Measurements from ENCODE around the gene RBFOX1. TPM values are rescaled to one million over a fixed set of nuclear protein-coding genes. Genes with fewer than 3 reads are reported as not detected.

Gene RBFOX1
- total RNA-seq, 2 donors from 2014 or later = not detected

- no peak overlapping the region for H3K27ac Mint-ChIP-seq
- no peak overlapping the region for H3K4me3 Mint-ChIP-seq
- no peaks in the 10 kb centered on the region for H3K36me3 Mint-ChIP-seq
- no peaks in the 10 kb centered on the region for H3K27me3 Mint-ChIP-seq
- H3K9me3 Mint-ChIP-seq = peaks cover 5% of the 10 kb centered on the region
- no peak for DNase-seq (ENCODE audit: low spot score)
- H3K4me1 Mint-ChIP-seq (ENCODE audit: low read depth in 2 of 2) = no peaks in the 10 kb centered on the region
- no peak for ATAC-seq
Measured at GRCh38 chr16:7503666-7504065, 171.0 kb downstream of the RBFOX1 start.

DNA sequence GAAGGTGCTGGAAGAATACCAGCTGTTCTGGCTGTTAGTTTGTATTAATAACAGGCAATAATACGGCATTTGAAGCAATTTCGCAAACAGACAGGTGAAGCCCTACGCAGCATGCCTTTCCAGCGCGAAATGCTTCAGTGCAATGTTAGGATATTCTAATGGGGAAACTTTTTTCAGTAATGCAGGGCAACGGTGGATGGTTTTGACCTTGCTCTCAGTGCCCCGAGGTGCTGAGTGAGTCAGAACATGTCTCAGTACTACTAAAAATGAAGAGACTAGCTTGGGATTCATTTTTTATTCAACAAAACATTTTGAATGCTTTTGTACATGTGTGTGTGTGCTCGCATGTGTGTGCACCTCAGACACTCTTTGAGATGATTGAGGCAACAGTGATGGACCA, 172.2 kb downstream of the RBFOX1 start:
- Mint-ChIP-seq H3K36me3 (no peaks in the 10 kb centered on the region), H3K27ac (no peak overlapping the region), H3K4me1 (ENCODE audit: low read depth in 2 of 2) (no peaks in the 10 kb centered on the region), H3K9me3 (peaks cover 5% of the 10 kb centered on the region), H3K4me3 (no peak overlapping the region), H3K27me3 (no peaks in the 10 kb centered on the region)
- ATAC-seq (no peak), DNase-seq (ENCODE audit: low spot score) (no peak)

DNA sequence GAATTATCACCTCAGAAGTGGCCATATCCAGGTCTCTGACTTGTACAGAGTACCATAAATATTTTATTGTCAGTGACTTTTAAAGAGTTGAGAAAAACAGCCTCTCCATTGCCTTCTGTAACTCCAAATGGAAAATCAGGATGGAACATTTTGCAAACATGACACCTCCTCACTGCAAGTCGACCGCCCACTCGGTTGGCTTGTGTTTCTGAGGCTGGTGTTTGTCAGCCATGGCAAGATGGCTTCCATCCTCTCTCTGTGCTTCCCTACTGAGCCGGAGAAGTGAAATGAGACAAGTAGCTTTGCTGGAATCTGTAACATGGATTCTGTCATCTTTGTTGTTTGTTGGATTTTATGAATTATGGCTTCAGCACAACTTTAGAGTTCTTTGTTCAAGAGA, 172.8 kb downstream of the RBFOX1 start:
- H3K4me3 Mint-ChIP-seq = no peak overlapping the region
- H3K9me3 Mint-ChIP-seq = peaks cover 5% of the 10 kb centered on the region
- no peak overlapping the region for H3K27ac Mint-ChIP-seq
- no peak for ATAC-seq
- no peaks in the 10 kb centered on the region for H3K36me3 Mint-ChIP-seq
- no peaks in the 10 kb centered on the region for H3K27me3 Mint-ChIP-seq
- H3K4me1 Mint-ChIP-seq (ENCODE audit: low read depth in 2 of 2) = no peaks in the 10 kb centered on the region
- no peak for DNase-seq (ENCODE audit: low spot score)

DNA sequence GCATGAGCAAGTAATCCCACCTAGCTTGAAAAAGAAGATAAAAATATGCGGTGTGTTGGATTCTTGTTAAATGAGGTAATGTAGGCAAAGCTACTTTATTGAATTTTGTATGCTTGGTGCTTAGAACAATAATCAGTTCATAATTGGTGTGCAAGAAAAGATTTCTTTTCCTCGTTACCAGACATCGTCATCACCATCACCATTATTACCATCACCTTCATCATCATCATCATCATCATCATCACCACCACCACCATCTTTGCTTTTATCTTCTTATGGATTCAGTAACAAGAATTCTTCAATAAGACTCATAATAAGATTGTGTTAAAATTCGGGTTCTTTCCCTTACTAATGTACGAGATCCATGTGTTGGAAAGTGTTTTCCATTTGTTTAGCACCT, 173.7 kb downstream of the RBFOX1 start:
- H3K9me3 Mint-ChIP-seq = no peaks in the 10 kb centered on the region
- no peaks in the 10 kb centered on the region for H3K27me3 Mint-ChIP-seq
- H3K27ac Mint-ChIP-seq = no peak overlapping the region
- no peaks in the 10 kb centered on the region for H3K36me3 Mint-ChIP-seq
- H3K4me1 Mint-ChIP-seq (ENCODE audit: low read depth in 2 of 2) = no peaks in the 10 kb centered on the region
- ATAC-seq (no peak), DNase-seq (ENCODE audit: low spot score) (no peak)
- H3K4me3 Mint-ChIP-seq = no peak overlapping the region

DNA sequence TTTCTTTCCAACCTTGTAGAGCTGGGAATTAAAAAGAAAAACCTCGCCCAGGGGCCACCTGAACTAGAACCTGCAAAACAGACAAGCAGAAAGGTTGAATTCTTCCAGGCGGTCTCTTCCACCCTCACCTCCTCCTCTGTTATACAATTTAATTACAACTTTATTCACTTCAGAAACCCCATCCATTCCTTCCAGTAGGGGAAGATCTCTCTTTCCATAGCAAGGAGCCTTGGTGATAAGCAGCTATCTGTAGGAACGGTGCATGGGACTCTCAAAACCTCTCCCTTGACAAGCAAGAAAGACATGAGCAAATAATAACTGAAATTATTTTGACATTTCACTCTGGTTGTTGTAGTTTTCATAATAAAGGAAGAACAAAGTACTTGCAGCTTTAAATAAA, 176.0 kb downstream of the RBFOX1 start:
- H3K4me1 Mint-ChIP-seq (ENCODE audit: low read depth in 2 of 2) = no peaks in the 10 kb centered on the region
- H3K36me3 Mint-ChIP-seq = no peaks in the 10 kb centered on the region
- no peak for DNase-seq (ENCODE audit: low spot score)
- no peaks in the 10 kb centered on the region for H3K27me3 Mint-ChIP-seq
- no peak overlapping the region for H3K4me3 Mint-ChIP-seq
- no peak overlapping the region for H3K27ac Mint-ChIP-seq
- ATAC-seq = no peak
- H3K9me3 Mint-ChIP-seq = peaks cover 4% of the 10 kb centered on the region

GRCh38 chr16:7509963-7510601, 177.4 kb downstream of the RBFOX1 start:
- Mint-ChIP-seq H3K4me1 (ENCODE audit: low read depth in 2 of 2) (no peaks in the 10 kb centered on the region), H3K27me3 (no peaks in the 10 kb centered on the region), H3K9me3 (peaks cover 8% of the 10 kb centered on the region), H3K36me3 (no peaks in the 10 kb centered on the region), H3K27ac (no peak overlapping the region), H3K4me3 (no peak overlapping the region)
- DNase-seq (ENCODE audit: low spot score) = no peak
- ATAC-seq = no peak

GRCh38 chr16:7511549-7512260, 179.1 kb downstream of the RBFOX1 start:
- H3K36me3 Mint-ChIP-seq = no peaks in the 10 kb centered on the region
- H3K4me3 Mint-ChIP-seq = no peak overlapping the region
- DNase-seq (ENCODE audit: low spot score) = no peak
- ATAC-seq = no peak
- no peaks in the 10 kb centered on the region for H3K4me1 Mint-ChIP-seq (ENCODE audit: low read depth in 2 of 2)
- H3K27ac Mint-ChIP-seq = no peak overlapping the region
- peaks cover 8% of the 10 kb centered on the region for H3K9me3 Mint-ChIP-seq
- H3K27me3 Mint-ChIP-seq = no peaks in the 10 kb centered on the region

DNA sequence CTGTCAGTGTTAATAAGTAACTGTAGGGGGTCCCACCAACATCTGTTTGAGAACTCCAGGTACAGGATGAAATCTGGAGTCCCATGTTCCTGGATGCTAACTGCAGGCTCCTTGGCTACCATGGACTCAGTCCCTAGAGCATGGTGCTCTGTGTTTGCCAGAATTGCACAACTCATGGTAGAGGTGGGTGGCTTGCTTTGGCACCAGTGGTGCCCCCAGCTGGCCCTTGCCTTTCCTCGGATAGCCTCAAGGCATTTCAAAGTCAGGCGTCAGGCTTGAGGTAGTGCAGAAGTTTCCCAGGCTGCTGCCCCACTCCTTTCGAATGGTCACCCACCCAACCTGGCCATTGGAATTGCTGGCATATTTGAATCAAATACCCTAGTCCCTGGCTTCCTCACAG, 179.9 kb downstream of the RBFOX1 start:
- ATAC-seq (no peak), DNase-seq (ENCODE audit: low spot score) (no peak)
- H3K27ac Mint-ChIP-seq = no peak overlapping the region
- H3K27me3 Mint-ChIP-seq = no peaks in the 10 kb centered on the region
- H3K4me1 Mint-ChIP-seq (ENCODE audit: low read depth in 2 of 2) = no peaks in the 10 kb centered on the region
- peaks cover 8% of the 10 kb centered on the region for H3K9me3 Mint-ChIP-seq
- H3K36me3 Mint-ChIP-seq = no peaks in the 10 kb centered on the region
- no peak overlapping the region for H3K4me3 Mint-ChIP-seq

GRCh38 chr16:7513429-7513828, 180.8 kb downstream of the RBFOX1 start:
- Mint-ChIP-seq H3K27me3 (no peaks in the 10 kb centered on the region), H3K4me3 (no peak overlapping the region), H3K9me3 (peaks cover 8% of the 10 kb centered on the region), H3K27ac (no peak overlapping the region), H3K36me3 (no peaks in the 10 kb centered on the region), H3K4me1 (ENCODE audit: low read depth in 2 of 2) (no peaks in the 10 kb centered on the region)
- ATAC-seq (no peak), DNase-seq (ENCODE audit: low spot score) (no peak)

DNA sequence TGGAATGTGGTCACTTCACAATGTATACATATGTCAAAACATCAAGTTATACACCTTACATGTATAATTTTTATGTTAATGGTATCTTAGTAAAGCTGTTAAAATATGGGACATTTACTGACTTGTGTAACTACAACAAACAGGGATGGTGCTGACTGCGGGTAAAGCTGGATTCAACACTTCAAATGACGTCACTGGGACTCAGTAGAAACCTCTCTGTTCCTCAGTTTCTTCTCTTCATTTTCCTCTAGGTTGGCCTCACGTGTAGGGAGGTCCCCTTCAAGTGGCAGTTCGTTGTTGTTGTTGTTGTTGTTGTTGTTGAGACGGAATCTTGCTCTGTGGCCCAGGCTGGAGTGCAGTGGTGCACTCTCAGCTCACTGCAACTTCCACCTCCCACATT, 182.9 kb downstream of the RBFOX1 start:
- H3K4me3 Mint-ChIP-seq = no peak overlapping the region
- DNase-seq (ENCODE audit: low spot score) (no peak), ATAC-seq (no peak)
- H3K36me3 Mint-ChIP-seq = no peaks in the 10 kb centered on the region
- peaks cover 8% of the 10 kb centered on the region for H3K9me3 Mint-ChIP-seq
- H3K27ac Mint-ChIP-seq = no peak overlapping the region
- no peaks in the 10 kb centered on the region for H3K4me1 Mint-ChIP-seq (ENCODE audit: low read depth in 2 of 2)
- no peaks in the 10 kb centered on the region for H3K27me3 Mint-ChIP-seq

GRCh38 chr16:7517496-7517895, 184.9 kb downstream of the RBFOX1 start:
- H3K4me3 Mint-ChIP-seq = no peak overlapping the region
- DNase-seq (ENCODE audit: low spot score) (no peak), ATAC-seq (no peak)
- H3K27ac Mint-ChIP-seq = no peak overlapping the region
- no peaks in the 10 kb centered on the region for H3K4me1 Mint-ChIP-seq (ENCODE audit: low read depth in 2 of 2)
- H3K27me3 Mint-ChIP-seq = no peaks in the 10 kb centered on the region
- no peaks in the 10 kb centered on the region for H3K36me3 Mint-ChIP-seq
- H3K9me3 Mint-ChIP-seq = peaks cover 8% of the 10 kb centered on the region

DNA sequence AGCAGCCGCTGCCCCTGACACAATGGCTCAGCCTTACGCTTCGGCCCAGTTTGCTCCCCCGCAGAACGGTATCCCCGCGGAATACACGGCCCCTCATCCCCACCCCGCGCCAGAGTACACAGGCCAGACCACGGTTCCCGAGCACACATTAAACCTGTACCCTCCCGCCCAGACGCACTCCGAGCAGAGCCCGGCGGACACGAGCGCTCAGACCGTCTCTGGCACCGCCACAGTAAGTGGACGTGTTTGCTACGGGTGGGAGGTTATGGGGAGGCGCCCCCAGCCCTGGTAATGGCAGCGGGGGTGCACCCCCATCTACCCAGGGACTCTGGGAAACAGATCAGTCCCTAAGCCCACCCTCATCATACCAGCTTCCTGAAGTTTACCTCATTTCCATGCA, 185.5 kb downstream of the RBFOX1 start:
- Mint-ChIP-seq H3K27ac (no peak overlapping the region), H3K27me3 (no peaks in the 10 kb centered on the region), H3K9me3 (peaks cover 8% of the 10 kb centered on the region), H3K4me3 (no peak overlapping the region), H3K4me1 (ENCODE audit: low read depth in 2 of 2) (no peaks in the 10 kb centered on the region), H3K36me3 (no peaks in the 10 kb centered on the region)
- ATAC-seq (no peak), DNase-seq (ENCODE audit: low spot score) (no peak)

DNA sequence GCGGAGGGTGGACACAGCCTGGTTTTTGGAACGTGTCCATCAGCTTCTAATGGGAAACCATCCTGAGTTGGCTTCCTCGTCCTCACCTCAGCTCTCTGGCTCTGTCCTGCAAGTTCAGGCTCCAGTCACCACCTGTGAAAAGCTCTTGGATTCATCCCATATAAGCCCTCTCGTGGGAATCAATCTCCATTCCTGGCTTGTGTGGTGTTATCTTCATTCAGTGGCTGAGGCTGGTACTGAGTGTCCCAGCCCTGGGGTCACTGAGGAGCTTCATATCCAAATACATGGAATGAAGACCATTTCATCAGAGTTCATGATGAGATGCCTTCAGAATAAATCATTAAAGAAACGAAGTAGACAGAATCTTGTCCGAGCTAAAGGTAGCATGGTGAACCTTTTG, 189.2 kb downstream of the RBFOX1 start:
- no peaks in the 10 kb centered on the region for H3K27me3 Mint-ChIP-seq
- ATAC-seq = no peak
- DNase-seq (ENCODE audit: low spot score) = no peak
- H3K4me1 Mint-ChIP-seq (ENCODE audit: low read depth in 2 of 2) = no peaks in the 10 kb centered on the region
- H3K27ac Mint-ChIP-seq = no peak overlapping the region
- no peaks in the 10 kb centered on the region for H3K36me3 Mint-ChIP-seq
- H3K9me3 Mint-ChIP-seq = peaks cover 8% of the 10 kb centered on the region
- H3K4me3 Mint-ChIP-seq = no peak overlapping the region

DNA sequence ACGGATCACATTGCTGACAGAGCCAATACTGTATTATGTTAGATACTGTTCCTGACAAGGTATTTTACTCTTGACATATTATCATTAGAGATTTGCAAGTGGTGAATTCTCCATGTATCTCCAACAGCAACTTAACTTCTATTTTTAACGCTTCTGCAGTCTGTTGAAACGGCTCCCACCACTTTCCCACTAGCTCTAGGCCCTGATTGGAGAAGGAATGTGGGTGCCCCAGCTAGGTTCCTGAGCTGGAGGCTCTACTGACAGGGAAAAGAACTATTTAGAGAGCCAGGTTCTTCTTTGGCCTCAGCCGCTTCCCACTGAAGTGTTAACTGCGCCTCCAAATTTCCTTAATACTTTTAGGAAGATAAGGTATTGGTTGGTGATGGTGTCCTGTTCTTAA, 191.8 kb downstream of the RBFOX1 start:
- no peak for DNase-seq (ENCODE audit: low spot score)
- Mint-ChIP-seq H3K27ac (no peak overlapping the region), H3K4me3 (no peak overlapping the region), H3K4me1 (ENCODE audit: low read depth in 2 of 2) (no peaks in the 10 kb centered on the region), H3K9me3 (peaks cover 8% of the 10 kb centered on the region), H3K27me3 (no peaks in the 10 kb centered on the region), H3K36me3 (no peaks in the 10 kb centered on the region)
- ATAC-seq = no peak

GRCh38 chr16:7526736-7527135, 194.1 kb downstream of the RBFOX1 start:
- no peaks in the 10 kb centered on the region for H3K36me3 Mint-ChIP-seq
- H3K27me3 Mint-ChIP-seq = no peaks in the 10 kb centered on the region
- ATAC-seq = no peak
- no peak for DNase-seq (ENCODE audit: low spot score)
- no peak overlapping the region for H3K4me3 Mint-ChIP-seq
- no peak overlapping the region for H3K27ac Mint-ChIP-seq
- H3K9me3 Mint-ChIP-seq = peaks cover 4% of the 10 kb centered on the region
- no peaks in the 10 kb centered on the region for H3K4me1 Mint-ChIP-seq (ENCODE audit: low read depth in 2 of 2)
